Myocyte (in vitro differentiated cells): ENCODE measurements around the gene TCF7L2. TPM values are rescaled to one million over a fixed set of nuclear protein-coding genes. Genes with fewer than 3 reads are reported as not detected.
A peak's percentile ranks its signal among the peaks of the same experiment; 100 is the strongest.

ENCODE experiments used
- DNase-seq: peaks from one replicate; pipeline ENCODE4 v3.0.0-alpha.2; 2012; ENCODE audit warnings: low read depth
- total RNA-seq: library from RNA; depleted of rRNA; stranded (reverse); fragments of >200 nt; gene quantifications from 2 replicates; pipeline ENCODE4 v1.2.3, GENCODE V29; 2014

TCF7L2 gene
- total RNA-seq, 1 donor from 2014 or later, result 2.4 TPM

DNA sequence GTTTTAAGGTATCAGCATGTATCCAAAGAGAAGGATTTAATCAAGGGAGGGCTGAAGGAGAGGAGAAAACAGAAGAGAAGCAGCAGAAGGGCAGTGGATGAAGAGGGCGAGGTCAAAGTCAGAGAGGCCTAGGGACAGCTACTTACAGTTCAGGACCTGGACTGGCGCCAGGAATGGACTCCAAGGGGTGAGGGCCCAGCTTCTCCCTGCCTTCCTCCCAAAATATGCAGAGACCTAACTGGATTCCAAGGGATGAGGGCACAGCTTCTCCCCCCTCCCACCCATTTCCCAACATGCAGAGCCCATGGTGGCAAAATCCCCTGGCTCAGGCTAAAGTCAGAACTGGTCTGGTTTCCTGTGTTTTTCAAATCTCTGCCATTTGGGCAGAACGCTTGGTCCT lies 3.4 kb upstream of the TCF7L2 start:
- DNase-seq, result no peak

DNA sequence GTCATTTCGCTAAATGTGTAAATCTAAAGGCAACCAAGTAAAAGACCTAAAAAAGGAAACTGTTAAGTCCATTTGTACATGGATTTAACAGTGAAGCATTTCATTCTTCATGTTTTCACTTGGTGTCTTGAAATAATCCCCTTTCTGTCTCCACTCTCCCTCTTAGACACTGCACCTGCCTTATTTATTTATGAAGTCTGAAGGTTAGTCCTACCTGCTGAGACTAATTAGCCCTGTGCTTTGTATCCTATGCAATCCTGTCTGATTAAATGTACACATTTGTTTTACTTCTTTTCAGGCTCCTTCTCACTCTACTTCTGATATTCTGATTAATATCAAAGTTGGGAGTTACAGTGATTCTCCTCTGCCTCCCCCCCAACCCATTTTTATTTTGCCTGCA lies 1.9 kb upstream of the TCF7L2 start:
- no peak for DNase-seq

DNA sequence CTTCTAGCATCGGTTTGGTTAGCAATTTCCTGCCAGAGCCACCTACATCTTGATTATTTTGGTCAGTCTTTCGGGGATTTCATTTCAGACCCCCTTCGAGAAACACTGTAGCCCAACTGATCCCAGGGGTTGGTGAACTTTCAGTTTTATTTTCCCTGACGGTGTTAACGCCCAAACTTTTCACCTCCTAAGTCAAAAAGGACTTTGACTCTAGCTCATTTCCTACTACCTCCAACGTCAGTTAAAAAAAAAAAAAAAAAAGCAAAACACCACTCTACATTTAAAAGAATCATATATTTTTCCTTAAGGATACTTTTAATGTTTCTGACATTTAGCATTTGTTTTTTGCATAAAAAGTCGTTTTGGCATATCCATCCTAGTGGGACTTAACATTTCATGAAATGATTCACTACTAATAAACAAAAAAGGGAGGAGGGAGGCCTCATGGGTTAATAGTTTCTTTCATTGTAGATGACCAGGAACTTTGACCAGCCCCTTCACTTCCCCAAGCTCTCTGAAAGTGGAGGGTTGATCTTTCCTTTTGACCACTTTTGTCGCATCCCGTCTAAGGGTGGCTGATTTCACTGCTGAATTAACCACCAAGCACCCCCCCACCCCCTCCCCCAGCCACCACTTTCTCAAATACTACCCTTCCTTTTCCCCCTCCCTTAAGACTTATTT lies 764 bp upstream of the TCF7L2 start:
- no peak for DNase-seq

DNA sequence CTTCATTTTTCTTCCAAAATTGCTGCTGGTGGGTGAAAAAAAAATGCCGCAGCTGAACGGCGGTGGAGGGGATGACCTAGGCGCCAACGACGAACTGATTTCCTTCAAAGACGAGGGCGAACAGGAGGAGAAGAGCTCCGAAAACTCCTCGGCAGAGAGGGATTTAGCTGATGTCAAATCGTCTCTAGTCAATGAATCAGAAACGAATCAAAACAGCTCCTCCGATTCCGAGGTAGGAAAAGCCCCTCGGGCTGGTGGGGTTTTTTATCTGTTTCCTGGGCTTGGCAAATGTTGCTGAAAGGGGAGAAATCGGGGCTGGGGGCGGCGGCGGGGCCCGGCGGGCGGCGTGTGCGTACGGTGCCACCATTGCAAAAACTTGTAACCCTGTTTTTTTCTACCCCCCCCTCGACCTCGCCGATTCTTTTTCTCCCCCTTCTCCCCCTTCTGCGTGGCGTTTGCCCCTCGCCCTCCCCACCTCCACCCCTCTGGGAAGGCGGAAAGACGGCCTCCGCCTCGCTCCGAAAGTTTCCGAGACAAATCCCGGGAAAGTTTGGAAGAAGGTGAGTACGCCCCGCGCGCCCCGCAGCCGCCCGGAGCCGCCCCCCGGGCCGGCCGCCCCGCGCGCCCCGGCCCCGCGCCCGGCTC lies 789 bp downstream of the TCF7L2 start:
- DNase-seq, result peak; percentile 50

DNA sequence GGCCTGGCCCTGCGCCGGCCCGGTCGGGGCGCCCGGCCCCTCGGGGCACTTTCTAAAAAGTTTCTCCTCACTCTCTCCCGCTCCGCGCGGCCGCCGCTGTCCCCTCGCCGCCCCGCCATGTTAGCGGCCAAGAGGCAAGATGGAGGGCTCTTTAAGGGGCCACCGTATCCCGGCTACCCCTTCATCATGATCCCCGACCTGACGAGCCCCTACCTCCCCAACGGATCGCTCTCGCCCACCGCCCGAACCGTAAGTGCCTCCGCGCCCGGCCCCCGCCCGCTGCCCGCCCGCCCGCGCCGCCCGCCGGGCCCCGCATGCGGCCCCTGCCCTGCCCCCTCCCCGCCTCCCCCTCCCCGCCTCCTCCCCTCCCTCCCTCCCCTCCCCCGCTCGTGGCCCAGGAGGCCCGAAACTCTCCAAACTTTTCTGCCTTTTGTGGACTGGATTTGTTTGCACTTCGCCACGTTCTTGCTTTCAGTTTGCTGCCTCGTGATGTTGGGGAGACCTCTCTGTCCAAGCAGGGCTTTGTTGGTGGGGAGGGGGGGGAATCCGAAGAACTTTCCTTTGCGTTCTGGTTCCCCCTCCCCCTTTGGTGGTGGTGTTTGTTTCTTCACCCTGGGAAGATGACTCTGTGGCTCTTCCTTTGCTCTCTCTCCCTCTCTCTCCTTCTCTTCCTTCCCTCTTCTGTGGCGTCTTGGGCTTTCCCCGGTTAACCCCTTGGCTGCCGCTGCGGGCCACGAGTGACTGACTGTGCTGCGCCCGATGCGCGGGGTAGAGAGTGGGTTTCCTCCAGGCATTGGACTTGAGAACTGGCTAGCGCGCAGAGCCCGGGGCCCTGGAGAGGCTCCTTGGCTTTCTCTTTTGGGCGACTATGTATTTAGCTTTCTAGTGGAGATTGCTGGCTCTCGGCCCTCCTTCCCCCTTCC lies 1.6 kb downstream of the TCF7L2 start:
- peak; percentile 82 for DNase-seq

DNA sequence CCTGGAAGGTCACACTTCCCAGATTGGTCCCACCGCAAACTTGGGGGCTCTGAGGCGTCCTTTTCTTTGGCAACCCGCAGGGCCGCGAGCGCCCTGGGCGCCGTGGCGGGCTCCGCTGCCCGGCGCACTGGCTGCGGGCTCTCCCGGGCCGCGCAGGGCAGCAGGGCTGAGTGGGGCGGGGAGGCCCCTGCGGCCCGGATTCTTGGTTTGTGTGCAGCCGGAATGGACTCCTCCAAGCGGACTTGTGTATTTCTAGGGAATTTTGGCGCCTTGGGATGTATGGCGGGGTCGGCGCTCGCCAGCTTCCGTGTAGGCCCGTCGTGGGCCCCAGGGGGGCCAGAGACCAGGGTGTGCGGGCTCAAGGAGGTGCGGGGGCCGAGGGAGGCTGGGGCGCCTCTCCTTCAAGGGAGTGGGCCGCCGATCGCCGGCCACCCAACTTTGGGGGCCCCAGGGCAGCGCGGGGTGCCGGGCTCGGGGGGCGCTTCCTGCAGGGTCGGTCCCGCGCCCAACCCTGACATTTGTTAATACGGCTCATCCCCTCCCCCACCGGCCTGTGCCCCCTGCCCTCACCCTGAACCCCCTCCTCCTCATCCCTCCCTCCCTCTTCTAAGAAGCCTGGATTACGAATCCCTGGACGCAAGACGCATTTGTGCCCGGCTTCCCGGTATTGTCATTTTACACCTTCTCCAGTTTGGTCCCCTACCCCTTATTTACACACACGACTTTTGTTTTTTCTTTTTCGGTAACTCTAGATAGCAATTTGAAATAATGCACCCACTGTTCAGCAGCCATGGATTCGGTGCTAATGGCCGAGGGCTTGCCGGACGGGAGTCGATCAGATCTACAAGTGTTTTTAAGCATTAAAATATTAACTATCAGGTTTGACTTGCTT lies 2.5 kb downstream of the TCF7L2 start:
- DNase-seq, result peak; percentile 50

DNA sequence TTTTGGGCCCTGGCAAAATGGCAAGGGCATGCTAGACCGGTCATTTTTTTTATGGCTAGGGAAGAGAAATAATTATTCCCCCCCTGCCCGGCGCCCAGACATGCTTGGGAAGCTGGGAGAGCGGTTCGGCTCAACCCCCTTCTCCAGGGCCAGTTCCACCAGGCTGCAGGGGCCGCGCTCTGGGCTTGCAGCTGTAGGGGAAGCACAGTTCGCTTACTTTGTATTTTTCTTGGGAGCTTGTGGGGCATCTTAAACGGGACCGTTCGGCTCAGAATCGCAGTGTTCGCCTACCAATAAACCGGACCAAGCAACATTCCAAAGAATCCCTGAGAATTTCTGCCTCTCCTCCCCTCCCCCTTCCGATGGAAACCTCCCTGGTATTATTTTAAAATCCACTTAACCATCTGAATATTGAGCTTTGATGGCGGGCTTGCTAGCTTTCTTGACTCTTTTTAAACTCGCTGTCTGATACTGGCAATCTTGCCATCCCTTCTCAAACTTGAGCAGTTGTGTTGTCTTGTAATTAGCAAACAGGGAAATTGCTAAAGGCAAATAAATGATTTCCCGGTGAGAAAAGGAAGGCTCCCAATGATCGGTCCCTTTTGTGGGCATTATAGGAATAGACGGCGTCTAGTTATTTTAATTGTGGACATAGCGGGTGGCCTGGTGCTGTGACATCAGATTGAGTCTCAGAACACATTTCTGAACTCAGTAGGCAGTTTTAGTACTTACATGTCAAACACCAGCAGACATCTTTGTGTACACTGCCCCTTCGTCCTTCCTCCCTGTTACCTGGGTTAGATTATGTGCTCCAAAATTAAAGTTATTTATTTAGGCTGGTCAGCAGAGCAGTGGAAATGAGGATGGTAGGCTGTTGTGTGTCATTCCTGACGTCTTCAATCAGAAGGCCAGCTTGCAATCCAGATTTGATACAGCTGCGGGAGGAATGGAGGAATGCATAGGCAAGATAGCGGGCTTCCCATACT lies 3.4 kb downstream of the TCF7L2 start:
- DNase-seq, result peak; percentile 65

DNA sequence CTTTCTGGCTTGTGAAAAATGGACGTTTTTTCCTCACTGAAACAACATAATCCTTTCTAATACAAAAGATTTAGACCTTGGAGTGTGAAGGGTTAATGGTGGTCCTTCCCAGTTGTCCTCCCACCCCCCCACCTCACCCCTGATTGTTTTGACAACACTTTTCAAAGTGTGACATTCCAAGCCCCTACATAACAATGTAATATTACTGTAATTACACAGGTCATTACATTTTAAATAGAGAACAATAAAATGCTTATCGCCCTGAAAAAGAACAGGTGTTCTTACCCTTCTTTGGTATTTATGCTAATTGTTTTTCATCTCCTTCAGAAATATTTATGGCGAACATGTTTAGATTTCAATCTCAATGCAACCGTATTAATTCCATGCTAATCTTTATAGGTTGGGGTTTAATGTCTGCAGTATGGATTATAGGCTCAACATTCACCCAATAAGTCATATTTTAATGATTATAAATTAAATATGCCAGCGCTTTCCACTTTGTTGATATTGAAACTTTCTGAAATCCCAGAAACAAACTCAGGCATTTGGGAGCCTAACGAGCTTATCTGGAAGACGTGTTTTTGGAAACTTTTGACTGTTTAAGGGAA lies 5.0 kb downstream of the TCF7L2 start:
- DNase-seq, result peak; percentile 15

DNA sequence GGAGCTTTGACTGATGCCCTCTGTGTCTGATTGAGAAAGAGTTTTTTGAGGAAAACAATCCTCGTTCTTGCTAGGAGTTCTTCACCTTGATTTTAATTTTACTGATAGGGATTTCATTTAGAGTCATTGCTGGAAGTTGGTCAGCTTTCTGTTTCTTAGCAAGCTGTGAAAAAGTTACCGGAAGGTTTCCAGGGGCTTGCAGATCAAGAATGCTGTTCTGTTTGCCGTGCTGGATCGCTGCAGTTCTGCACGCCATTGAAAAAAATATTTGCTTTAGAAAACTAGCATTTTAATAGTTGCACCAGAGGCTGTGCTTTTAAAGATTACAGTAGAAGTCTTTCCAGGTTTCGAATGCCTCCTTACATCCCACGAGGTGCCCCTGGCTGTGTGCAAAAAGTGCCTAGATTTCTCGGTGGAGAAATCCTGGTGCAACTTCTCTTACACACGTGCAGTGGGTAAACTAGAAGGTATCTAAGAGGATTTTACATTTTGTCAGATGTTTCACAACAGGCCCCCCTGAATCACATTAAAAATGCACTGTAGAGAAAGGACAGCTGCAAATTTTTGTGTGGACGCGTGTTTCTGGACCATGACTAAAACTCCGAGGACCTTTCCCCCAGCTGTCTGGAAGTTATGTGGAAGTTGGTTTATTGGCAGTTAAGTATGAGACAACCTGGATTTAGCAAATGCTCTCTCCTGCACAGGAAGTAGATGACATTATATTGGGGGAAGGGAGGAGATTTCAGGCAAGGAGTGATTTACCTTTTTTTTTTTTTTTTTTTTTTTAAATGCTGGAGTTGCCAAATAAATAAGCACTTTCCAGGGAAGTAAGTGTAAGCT lies 5.8 kb downstream of the TCF7L2 start:
- DNase-seq, result peak; percentile 82

DNA sequence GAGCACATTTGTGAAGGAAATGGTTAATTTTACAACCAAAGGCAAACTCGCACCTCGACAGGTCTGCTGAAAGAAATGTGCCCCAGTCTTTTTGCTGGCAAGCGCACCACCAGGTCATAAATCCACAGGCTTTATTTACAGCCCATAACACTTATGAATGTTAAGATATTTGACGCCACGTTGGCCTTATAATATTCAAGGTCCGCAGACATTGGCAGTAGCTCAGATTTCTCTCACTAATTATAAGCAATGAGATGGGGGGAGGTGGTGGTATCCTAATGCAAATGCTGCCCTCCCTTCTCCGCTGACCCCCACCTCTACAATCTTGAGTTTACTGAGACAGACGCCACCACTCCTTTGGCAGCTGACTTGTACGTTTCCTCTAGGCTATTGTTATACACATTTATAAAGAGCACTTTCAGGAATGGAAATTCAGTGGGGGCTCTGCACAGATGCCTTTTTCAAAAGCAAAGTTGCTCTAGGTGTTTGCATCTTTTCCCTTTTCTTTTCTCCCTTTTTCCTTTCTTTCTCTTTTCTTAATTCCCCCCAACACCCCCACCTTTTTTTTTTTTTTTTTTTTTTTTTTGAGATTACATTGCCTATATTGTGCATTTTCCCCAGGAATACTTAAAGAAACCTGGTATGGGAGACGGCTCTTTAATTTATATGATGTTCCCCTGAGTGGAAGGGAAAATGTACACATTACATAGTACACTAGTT lies 6.7 kb downstream of the TCF7L2 start:
- DNase-seq, result no peak

DNA sequence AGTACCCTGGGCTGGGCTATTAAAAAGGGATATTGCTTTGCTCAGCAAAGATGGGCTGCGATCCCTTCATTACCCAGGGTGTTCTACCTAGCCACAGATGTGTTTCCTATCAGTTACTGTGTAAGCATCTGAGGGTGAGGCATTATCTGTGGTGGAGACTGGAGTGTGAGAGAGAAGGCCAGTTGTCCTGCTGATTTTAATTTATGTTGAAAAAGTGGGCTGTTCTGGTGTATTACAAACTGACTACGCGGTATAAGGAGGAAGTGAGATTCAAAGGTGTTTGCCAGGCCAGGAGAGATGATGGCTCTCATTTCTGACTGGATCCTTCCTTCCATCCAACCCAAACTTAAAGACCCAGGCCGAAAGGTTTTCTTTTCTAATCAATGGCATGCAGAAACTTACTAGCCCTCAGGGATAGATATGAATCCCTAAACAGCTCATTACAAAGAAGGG lies 7.6 kb downstream of the TCF7L2 start:
- DNase-seq, result no peak

DNA sequence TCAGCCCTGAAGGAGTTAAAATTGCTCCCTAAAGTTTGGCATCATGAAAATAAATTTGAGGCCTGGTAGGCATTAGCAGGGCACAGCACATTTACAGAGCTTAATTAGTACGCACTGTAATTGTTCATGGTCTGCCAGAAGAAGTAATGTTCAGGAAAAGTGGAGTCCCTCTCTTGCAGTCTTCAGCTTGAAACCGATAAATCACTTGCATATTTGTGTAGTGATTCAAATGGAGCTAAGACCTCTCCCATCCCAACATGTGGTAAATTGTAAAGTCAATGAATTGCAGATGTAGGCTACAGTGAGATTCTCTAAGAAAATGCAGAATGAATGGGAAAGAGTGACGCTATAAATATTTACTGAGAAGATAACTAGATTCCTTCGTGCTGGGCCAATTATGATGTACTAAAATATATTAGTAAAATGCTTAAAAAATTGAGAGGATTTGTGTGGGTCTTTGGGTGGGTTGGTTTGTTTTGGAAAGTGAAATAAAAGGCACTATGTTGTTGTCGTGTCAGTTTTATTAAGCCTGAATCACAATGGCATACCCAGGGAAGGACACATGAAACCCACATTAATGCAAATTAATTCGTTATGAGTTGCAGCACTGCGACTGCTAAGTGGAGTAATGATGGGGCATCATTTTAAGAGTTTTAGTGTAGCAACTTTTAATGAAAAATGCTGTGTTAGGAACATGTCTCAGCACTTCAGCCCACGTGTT lies 8.4 kb downstream of the TCF7L2 start:
- peak; percentile 44 for DNase-seq

DNA sequence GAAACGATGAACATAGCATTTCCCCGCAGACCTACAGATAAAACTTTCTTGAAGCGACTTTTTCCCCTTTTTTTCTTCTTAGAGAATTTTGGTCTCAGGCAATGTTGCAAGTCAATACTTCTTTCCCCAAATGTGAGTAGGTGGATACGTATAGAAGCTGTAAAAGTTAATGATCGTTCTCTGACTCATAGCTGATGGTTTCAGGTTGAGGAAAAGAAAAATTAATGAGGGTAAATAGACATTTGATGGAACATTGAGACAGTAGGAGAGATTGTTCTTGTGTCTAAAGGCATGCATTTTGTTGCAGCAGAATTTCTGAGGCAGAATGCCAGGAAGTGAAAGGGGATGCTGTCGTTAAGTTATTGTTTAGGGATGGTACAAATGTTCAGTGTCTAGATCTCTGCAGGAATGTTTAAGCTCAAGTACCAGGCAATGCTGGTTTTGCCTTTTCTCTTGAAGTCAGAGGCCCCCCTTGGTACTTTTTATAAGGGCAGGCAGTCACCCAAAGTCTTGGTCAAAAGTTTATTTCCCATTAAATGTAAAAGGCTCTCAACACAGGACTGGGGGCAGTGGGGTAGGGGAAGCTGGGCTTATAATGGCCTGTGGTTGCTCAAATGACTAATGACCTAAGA lies 9.3 kb downstream of the TCF7L2 start:
- peak; percentile 12 for DNase-seq

DNA sequence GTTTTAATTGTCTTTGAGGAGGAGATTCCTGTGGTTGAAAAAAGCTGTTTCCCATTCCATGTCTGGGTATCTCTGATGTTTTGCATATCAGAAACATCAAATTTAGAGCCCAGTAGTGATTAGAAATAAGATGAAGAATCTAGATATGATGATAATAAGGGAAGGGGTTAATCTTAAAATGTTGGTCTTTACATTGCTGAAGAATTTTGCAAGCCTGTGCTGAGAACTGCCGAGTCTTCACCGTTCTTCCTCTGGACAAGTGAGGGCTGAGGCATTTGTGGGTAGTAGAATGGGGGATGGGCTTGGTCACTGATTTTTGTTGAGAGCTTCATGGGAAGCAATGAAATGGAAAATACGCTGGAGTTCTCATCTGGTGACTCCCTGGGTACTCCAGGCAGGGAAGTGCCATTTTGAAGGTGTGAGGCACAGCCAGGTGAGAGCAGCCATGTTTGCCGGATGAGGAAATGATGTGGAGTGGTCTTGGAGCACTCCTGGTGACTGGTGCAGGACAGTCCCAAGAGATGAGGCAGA lies 10.2 kb downstream of the TCF7L2 start:
- peak; percentile 25 for DNase-seq

DNA sequence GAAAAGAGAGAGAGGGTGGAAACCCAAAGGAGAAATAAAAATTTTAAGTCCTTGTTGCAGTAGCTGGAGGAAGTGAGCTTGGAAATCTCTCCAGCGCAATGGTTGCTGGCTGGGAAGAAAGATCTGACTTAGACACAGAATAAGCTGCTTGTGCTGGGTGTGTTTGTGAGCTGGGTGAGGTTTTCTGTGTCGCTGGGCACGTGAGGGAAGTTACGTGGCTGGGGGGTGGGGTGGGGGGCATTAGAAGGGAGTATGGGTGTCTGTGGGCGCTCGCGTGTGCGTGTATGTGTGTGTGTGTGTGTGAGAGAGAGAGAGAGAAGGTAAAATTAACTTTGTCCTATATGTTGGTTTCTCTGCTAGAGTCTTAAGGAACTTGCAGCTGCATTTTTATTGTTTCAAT lies 11.6 kb downstream of the TCF7L2 start:
- DNase-seq, result no peak

DNA sequence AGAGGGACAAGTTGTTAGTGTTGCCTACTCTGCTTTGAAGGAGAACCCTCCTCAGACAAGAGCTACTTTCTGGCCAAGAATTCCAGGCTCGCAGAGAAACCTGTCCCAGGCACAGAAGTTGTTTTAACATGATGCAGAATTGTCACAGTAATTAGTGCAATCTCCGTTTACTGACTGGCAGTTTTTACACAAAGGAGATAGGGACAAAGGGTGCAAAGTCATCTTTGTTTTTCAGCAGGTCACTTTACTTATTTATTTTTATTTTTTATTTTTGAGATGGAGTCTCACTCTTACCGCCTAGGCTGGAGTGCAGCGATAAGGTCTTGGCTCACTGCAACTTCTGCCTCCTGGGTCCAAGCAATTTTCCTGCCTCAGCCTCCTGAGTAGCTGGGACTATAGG lies 12.3 kb downstream of the TCF7L2 start:
- DNase-seq, result no peak
